Body of pancreas (tissue), 4 donors: ENCODE results near the gene COL23A1. TPM values are rescaled to one million over a fixed set of nuclear protein-coding genes. Genes with fewer than 3 reads are reported as not detected.

Experiments used
- ATAC-seq: fragments of 150-250 bp; one replicate; pipeline ENCODE4 v1.9.1; 2016
- DNase-seq, 4 donors: peaks; one replicate each; pipeline ENCODE4 v3.0.0-alpha.2; 2019
- H3K27ac ChIP-seq, 4 donors: fragments of 200-600 bp; sonication (generic); 1 replicate in 3 of 4; 2 replicates in 1 of 4; pipeline versions ENCODE4 v1.5.1 to v1.6.1; 2016 to 2019; ENCODE audit warnings: mild to moderate bottlenecking in 1 of 4, mixed read lengths in 1 of 4, moderate library complexity in 1 of 4
- H3K27me3 ChIP-seq, 2 donors: fragments of 200-600 bp; sonication (generic); one replicate each; pipeline ENCODE4 v1.6.0; 2016; ENCODE audit warnings: mild to moderate bottlenecking in 1 of 2
- H3K36me3 ChIP-seq, 2 donors: fragments of 200-600 bp; sonication (generic); replicated peaks in 1 of 2; 2 replicates each; pipeline ENCODE4 v1.5.1; 2016; ENCODE audit warnings: low read depth in 2 of 2; ENCODE audit not compliant: insufficient read depth in 1 of 2
- H3K4me1 ChIP-seq: fragments of 200-600 bp; sonication (generic); one replicate; pipeline ENCODE4 v1.6.0; 2016
- H3K4me3 ChIP-seq, 2 donors: fragments of 200-600 bp; sonication (generic); 1 replicate in 1 of 2; 2 replicates in 1 of 2; pipeline ENCODE4 v1.5.1; 2016 to 2019
- H3K9me3 ChIP-seq, 3 donors: fragments of 200-600 bp; sonication (generic); 1 replicate in 2 of 3; 2 replicates in 1 of 3; pipeline ENCODE4 v1.5.1; 2016
- POLR2A ChIP-seq, 3 donors: fragments of 450-650 bp; IDR thresholded peaks; one replicate each; pipeline ENCODE4 v1.6.1; 2016; ENCODE audit warnings: antibody characterized with exemption in 3 of 3, mild to moderate bottlenecking in 2 of 3
- WGBS, 2 donors: methylation state at CpG; one replicate each; pipeline ENCODE4 v1.1.5; 2017; 5-methylcytosine and 5-hydroxymethylcytosine counted together
- intact Hi-C: fragments of 100-400 bp; cut with DNase I; formaldehyde crosslinking; loops from one replicate; pipeline ENCODE4 v1.15.1; 2023
- total RNA-seq, 2 donors: library from RNA; depleted of rRNA; stranded (reverse); fragments of >200 nt; gene quantifications; one replicate each; pipeline ENCODE4 v1.1.0, GENCODE V29; 2016
- TF ChIP-seq, protein P1 (sequence below), 7 experiments: fragments of 450-650 bp in 4 of 7; fragments of 200-600 bp in 3 of 7; sonication (generic) in 3 of 7; IDR thresholded peaks; one replicate each; pipeline ENCODE4 v1.5.1; 2016 to 2019; ENCODE audit warnings: antibody characterized with exemption in 7 of 7

Gene COL23A1
- total RNA-seq, 2 donors from 2014 or later: not detected

DNA sequence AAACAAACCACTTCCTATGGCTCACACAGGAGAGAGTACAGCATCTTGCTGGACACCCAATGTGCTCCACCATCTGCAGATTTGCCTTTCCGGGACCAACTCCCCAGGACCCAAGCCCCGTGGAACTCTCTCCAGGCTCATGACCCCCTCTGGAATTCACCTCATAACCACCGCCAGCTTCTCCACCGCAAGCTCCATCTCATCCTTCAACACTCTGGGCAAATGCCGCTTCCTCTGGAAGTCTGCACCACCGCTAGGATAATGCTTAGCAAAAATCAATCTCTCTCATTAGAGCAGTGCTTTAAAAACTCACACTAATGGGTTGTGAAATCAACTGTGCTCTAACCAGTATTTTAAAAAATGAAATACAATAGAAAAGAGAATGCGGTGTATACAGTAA lies 150.0 kb downstream of the COL23A1 start:
- Histone ChIP-seq H3K27ac (no peak overlapping the region), H3K4me3 (no peak overlapping the region), H3K36me3 (no peaks in the 10 kb centered on the region), H3K27me3 (no peaks in the 10 kb centered on the region), H3K4me1 (no peaks in the 10 kb centered on the region), H3K9me3 (no peaks in the 10 kb centered on the region)
- DNase-seq: no peak
- 60 to 70% methylated on average over 7 of the region's 7 CpGs for WGBS, 2 donors
- intact Hi-C loops: no loop called here
- no peak for ATAC-seq
- TF ChIP-seq, protein P1, sequence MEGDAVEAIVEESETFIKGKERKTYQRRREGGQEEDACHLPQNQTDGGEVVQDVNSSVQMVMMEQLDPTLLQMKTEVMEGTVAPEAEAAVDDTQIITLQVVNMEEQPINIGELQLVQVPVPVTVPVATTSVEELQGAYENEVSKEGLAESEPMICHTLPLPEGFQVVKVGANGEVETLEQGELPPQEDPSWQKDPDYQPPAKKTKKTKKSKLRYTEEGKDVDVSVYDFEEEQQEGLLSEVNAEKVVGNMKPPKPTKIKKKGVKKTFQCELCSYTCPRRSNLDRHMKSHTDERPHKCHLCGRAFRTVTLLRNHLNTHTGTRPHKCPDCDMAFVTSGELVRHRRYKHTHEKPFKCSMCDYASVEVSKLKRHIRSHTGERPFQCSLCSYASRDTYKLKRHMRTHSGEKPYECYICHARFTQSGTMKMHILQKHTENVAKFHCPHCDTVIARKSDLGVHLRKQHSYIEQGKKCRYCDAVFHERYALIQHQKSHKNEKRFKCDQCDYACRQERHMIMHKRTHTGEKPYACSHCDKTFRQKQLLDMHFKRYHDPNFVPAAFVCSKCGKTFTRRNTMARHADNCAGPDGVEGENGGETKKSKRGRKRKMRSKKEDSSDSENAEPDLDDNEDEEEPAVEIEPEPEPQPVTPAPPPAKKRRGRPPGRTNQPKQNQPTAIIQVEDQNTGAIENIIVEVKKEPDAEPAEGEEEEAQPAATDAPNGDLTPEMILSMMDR (IDR thresholded peaks at IDR 0.05): no peak
- no peak for TF ChIP-seq POLR2A (IDR thresholded peaks at IDR 0.05)

DNA sequence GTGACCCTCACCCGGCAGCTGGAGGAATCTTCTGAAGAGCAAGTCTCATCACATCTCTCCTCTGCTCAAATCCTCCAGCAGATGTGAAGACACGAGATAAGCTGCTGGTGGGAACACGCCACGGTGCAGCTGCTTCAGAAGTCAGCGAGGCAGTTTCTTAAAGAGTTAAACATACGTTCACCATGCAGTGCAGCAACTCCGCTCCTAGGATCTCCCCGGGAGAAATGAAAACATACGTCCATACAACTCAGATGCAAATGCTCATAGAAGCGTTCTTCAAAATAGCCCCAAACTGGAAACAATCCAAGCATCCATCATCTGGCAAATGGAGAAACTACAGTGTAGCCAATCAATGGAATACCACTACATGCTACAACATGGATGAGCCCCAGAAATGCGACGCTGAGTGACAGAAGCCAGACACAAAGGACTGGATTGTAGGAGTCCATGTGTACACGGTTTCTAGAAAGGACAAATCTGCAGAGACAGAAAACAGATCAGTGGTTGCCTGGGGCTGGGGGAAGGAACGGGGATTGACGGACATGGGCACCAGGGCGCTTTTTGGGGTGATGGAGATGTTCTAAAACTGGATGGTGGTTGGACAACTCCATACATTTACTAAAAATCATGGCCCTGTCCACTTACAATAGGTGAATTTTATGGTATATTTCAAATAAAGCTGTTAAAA lies 150.6 kb downstream of the COL23A1 start:
- WGBS, 2 donors: 64 to 70% methylated on average over 16 of the region's 16 CpGs
- Histone ChIP-seq H3K27me3 (no peaks in the 10 kb centered on the region), H3K4me3 (no peak overlapping the region), H3K27ac (no peak overlapping the region), H3K36me3 (no peaks in the 10 kb centered on the region), H3K9me3 (no peaks in the 10 kb centered on the region), H3K4me1 (no peaks in the 10 kb centered on the region)
- TF ChIP-seq POLR2A (IDR thresholded peaks at IDR 0.05): no peak
- no peak for DNase-seq
- no peak for ATAC-seq
- intact Hi-C loops: no loop called here

DNA sequence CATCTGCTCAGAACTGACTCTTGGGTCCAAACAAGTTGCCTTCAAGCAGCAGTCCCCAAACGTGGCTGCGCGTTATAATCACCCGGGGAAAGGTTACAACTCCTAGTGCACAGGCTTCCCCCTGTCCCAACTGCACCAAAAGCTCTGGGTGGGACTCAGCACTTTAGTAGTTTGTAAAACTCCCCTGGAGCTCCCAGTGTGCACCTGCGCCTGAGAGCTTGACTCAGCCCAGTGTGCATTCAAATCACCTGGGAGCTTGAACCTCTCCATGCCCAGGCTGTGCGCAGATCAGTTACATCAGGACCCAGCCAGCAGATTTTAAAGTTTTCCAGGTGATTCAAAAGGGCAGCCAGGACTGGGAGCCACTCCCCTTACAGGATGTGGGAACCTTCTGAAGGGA lies 151.4 kb downstream of the COL23A1 start:
- ATAC-seq: no peak
- H3K27me3 ChIP-seq: no peaks in the 10 kb centered on the region
- no peak overlapping the region for H3K4me3 ChIP-seq
- no peaks in the 10 kb centered on the region for H3K4me1 ChIP-seq
- 74 to 83% methylated on average over 4 to 6 of the region's 6 CpGs for WGBS, 2 donors
- TF ChIP-seq, protein P1 (IDR thresholded peaks at IDR 0.05): no peak
- TF ChIP-seq POLR2A (IDR thresholded peaks at IDR 0.05): no peak
- no peaks in the 10 kb centered on the region for H3K36me3 ChIP-seq
- intact Hi-C loops: no loop called here
- no peak for DNase-seq
- no peaks in the 10 kb centered on the region for H3K9me3 ChIP-seq
- no peak overlapping the region for H3K27ac ChIP-seq

DNA sequence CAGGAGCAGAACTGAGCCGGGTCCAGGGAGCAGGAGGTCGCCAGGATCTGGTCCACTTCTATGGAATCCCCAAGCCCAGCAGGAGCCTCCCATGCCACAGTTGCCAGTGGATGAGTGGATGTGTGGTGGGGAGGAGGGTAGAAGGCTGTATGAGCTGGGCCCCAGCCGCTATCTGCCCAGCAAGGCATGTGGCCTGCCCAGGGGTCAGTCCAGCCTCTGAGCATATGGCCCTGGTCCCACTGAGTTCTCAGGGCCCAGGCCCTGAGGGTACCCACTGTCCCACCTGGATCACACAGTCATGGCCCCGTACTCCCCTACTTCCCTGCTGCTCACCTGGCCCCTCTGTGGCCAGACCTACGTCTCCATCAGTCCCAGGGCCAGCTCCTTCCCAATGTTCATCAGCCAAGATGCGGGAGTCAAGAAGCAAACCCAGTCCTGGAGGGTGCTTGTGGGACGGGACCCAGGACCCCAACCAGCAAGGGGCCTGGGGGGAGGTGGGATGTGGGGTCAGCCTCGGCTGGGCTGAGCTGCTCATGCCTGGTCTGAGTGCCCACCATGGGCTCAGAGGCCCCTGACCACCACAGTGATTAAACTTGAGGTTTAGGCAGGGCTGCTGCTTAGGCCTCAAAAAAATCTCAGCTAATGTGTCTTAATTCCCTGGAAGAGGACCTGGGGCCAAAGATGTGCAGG lies 152.7 kb downstream of the COL23A1 start:
- Histone ChIP-seq H3K4me1 (no peaks in the 10 kb centered on the region), H3K4me3 (no peak overlapping the region), H3K36me3 (no peaks in the 10 kb centered on the region), H3K27ac (no peak overlapping the region), H3K27me3 (no peaks in the 10 kb centered on the region), H3K9me3 (no peaks in the 10 kb centered on the region)
- TF ChIP-seq POLR2A (IDR thresholded peaks at IDR 0.05): no peak
- TF ChIP-seq, protein P1 (IDR thresholded peaks at IDR 0.05): no peak
- ATAC-seq (no peak), DNase-seq (no peak)
- WGBS, 2 donors: 58 to 70% methylated on average over 4 to 8 of the region's 8 CpGs
- intact Hi-C loops: no loop called here

DNA sequence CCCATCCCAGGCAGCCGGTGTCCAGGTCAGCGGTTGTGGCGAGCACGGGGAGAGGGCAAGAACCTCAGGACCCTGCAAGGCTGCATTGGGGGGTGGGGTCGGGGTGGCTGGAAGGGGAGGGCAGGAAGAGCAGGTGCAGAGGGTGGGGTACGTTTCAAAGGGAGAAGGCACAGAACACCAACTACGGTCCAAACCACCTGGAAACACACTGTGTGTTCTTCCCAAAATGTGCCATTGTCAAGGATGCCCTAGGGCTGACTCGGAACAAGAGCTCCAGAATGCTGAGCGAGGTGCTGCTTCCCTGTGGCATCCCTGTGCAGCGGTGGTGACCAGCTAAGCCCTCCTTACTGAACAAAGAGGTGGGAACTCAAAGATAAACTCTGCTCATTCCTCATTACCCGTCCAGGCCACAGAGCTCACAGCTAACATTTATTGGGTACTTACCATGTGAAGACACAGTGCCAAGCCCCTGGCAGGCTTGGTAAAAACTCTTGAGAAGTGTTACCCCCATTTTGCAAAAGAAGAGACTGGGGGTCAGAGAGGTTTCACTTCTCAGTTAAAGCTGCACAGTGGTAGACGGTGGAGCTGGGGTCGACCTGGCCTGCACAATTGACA lies 153.8 kb downstream of the COL23A1 start:
- no peaks in the 10 kb centered on the region for H3K4me1 ChIP-seq
- no peaks in the 10 kb centered on the region for H3K27me3 ChIP-seq
- no peak overlapping the region for H3K27ac ChIP-seq
- no peaks in the 10 kb centered on the region for H3K36me3 ChIP-seq
- H3K4me3 ChIP-seq: no peak overlapping the region
- 75 to 76% methylated on average over 11 to 13 of the region's 13 CpGs for WGBS, 2 donors
- ATAC-seq (no peak), DNase-seq (no peak)
- TF ChIP-seq POLR2A (IDR thresholded peaks at IDR 0.05): no peak
- TF ChIP-seq, protein P1 (IDR thresholded peaks at IDR 0.05): no peak
- no peaks in the 10 kb centered on the region for H3K9me3 ChIP-seq
- intact Hi-C loops: no loop called here
